ENCODE data around the gene CD52.
"Not testable (repeated sequence)": the region's sequence is repeated elsewhere in the genome, so short reads cannot be mapped to it uniquely, and the experiment has no call there.

Gene CD52

GRCh38 chr1:26283871-26284596, 33.7 kb upstream of the CD52 start:
- in situ Hi-C loops (cut with MboI; ENCODE audit: low sequenced_read_pairs): no loop called here

GRCh38 chr1:26284597-26285347, 33.0 kb upstream of the CD52 start:
- in situ Hi-C loops (cut with MboI; ENCODE audit: low sequenced_read_pairs): loop anchor here (5.0 kb wide), 1 partner anchor 38 kb away; no protein-coding TSS in a partner anchor

- in situ Hi-C loops (cut with MboI; ENCODE audit: low sequenced_read_pairs): loop anchor here (5.0 kb wide), 1 partner anchor 37 kb away; no protein-coding TSS in a partner anchor
Measured at GRCh38 chr1:26285366-26286063, 32.2 kb upstream of the CD52 start.

GRCh38 chr1:26286064-26286416, 31.7 kb upstream of the CD52 start:
- in situ Hi-C loops (cut with MboI; ENCODE audit: low sequenced_read_pairs): loop anchor here (5.0 kb wide), 1 partner anchor 36 kb away; no protein-coding TSS in a partner anchor

- in situ Hi-C loops (cut with MboI; ENCODE audit: low sequenced_read_pairs): loop anchor here (5.0 kb wide), 1 partner anchor 35 kb away; no protein-coding TSS in a partner anchor
Measured at GRCh38 chr1:26287033-26287711, 30.6 kb upstream of the CD52 start.

- in situ Hi-C loops (cut with MboI; ENCODE audit: low sequenced_read_pairs): loop anchor here (5.0 kb wide), 1 partner anchor 34 kb away; no protein-coding TSS in a partner anchor
Measured at GRCh38 chr1:26287811-26288210, 29.9 kb upstream of the CD52 start.

- in situ Hi-C loops (cut with MboI; ENCODE audit: low sequenced_read_pairs): loop anchor here (5.0 kb wide), 1 partner anchor 34 kb away; no protein-coding TSS in a partner anchor
Measured at GRCh38 chr1:26288311-26288941, 29.3 kb upstream of the CD52 start.

- in situ Hi-C loops (cut with MboI; ENCODE audit: low sequenced_read_pairs): loop anchor here (5.0 kb wide), 1 partner anchor 33 kb away; no protein-coding TSS in a partner anchor
Measured at GRCh38 chr1:26289158-26290059, 28.3 kb upstream of the CD52 start.

- in situ Hi-C loops (cut with MboI; ENCODE audit: low sequenced_read_pairs): no loop called here
Measured at GRCh38 chr1:26290122-26290881, 27.5 kb upstream of the CD52 start.

GRCh38 chr1:26290882-26291261, 26.9 kb upstream of the CD52 start:
- in situ Hi-C loops (cut with MboI; ENCODE audit: low sequenced_read_pairs): no loop called here

- in situ Hi-C loops (cut with MboI; ENCODE audit: low sequenced_read_pairs): no loop called here
Measured at GRCh38 chr1:26291433-26291832, 26.3 kb upstream of the CD52 start.

GRCh38 chr1:26291939-26292338, 25.8 kb upstream of the CD52 start:
- in situ Hi-C loops (cut with MboI; ENCODE audit: low sequenced_read_pairs): no loop called here

- in situ Hi-C loops (cut with MboI; ENCODE audit: low sequenced_read_pairs): not testable (repeated sequence)
Measured at GRCh38 chr1:26292735-26293134, 25.0 kb upstream of the CD52 start.

- in situ Hi-C loops (cut with MboI; ENCODE audit: low sequenced_read_pairs): no loop called here
Measured at GRCh38 chr1:26293911-26294463, 23.8 kb upstream of the CD52 start.

GRCh38 chr1:26295194-26296138, 22.3 kb upstream of the CD52 start:
- in situ Hi-C loops (cut with MboI; ENCODE audit: low sequenced_read_pairs): no loop called here

- in situ Hi-C loops (cut with MboI; ENCODE audit: low sequenced_read_pairs): no loop called here
Measured at GRCh38 chr1:26296340-26297056, 21.3 kb upstream of the CD52 start.

All from HL-60/S4 (cell line).